MV-4-11 (cell line): ENCODE data around the gene RND2.

ENCODE experiments used
- DNase-seq: peaks from one replicate; lab custom pipeline; 2025; lab: John Stamatoyannopoulos, UW

Gene RND2

DNA sequence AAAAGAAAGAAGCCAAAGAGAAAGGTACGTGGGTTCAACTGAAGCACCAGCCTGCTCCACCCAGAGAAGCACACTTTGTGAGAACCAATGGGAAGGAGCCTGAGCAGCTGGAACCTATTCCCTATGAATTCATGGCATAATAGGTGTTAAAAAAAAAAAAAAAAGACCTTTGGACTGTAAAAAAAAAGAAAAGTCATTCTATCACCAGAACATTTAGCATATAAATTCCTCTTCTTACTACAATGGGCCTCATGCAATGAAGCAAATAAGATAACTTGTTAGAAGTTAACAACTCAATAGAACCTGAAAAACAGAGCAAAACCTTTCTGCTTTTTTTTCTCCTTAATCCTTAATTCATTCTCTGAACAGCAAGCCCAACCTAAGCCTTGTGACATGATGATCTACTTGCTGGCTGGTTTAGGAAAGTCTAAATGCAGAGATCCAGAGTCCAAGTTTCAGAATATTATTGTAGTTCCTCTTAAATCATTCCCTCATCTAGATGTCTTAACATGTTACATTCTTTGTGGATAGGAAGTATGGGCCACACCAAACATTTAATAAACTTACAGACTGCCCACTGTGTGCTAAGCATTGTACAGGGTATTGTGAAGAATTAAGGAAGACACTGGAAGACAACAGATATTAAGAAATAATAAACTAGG, 54.7 kb downstream of the RND2 start:
- DNase-seq = peak; percentile 25
